ENCODE measurements around the gene SDR39U1. TPM values are rescaled to one million over a fixed set of nuclear protein-coding genes. Genes with fewer than 3 reads are reported as not detected.

The SDR39U1 gene
- total RNA-seq, 2 donors from 2014 or later = 27.6 to 61.8 TPM

DNA sequence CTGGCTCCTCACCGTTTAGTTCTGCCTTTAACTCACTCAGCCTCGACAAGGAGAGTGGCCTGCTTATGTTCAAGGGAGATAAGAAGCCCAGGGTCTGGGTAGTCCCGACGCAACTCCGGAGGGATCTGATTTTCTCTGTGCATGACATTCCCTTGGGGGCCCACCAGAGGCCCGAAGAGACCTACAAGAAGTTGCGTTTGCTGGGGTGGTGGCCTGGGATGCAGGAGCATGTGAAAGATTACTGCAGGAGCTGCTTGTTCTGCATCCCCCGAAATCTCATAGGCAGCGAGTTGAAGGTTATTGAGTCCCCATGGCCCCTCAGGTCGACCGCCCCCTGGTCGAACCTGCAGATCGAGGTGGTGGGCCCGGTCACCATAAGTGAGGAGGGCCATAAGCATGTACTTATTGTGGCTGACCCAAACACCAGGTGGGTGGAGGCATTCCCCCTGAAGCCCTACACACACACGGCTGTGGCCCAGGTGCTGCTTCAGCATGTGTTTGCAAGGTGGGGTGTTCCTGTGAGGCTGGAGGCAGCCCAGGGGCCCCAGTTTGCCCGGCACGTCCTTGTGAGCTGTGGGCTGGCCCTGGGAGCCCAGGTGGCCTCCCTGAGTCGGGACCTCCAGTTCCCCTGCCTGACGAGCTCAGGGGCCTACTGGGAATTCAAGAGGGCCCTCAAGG is 26.2 kb downstream of the SDR39U1 start:
- H3K9me3 ChIP-seq = no peaks in the 10 kb centered on the region
- H3K27ac ChIP-seq = no peak overlapping the region
- ATAC-seq (ENCODE audit: insufficient number of reproducible peaks, low FRiP score, low read depth) (no peak), DNase-seq (ENCODE audit: low spot score) (no peak)
- H3K36me3 ChIP-seq = peaks cover 7% of the 10 kb centered on the region
- H3K27me3 ChIP-seq (replicated peaks; ENCODE audit: insufficient read depth) = no peaks in the 10 kb centered on the region
- peaks cover 0 to 9% of the 10 kb centered on the region in 2 donors for H3K4me1 ChIP-seq (ENCODE audit: control insufficient read depth in 1 of 2, low read depth in 2 of 2)
- no peak overlapping the region for H3K4me3 ChIP-seq
- TF ChIP-seq CTCF (IDR thresholded peaks at IDR 0.05) = no peak

- DNase-seq (ENCODE audit: low spot score) (no peak), ATAC-seq (ENCODE audit: insufficient number of reproducible peaks, low FRiP score, low read depth) (no peak)
- TF ChIP-seq CTCF (IDR thresholded peaks at IDR 0.05) = no peak
- Histone ChIP-seq H3K9me3 (no peaks in the 10 kb centered on the region), H3K36me3 (peaks cover 7% of the 10 kb centered on the region), H3K4me3 (no peak overlapping the region), H3K27ac (no peak overlapping the region), H3K4me1 (ENCODE audit: control insufficient read depth in 1 of 2, low read depth in 2 of 2) (peaks cover 0 to 9% of the 10 kb centered on the region in 2 donors), H3K27me3 (replicated peaks; ENCODE audit: insufficient read depth) (no peaks in the 10 kb centered on the region)
These were observed 26.9 kb downstream of the SDR39U1 start for GRCh38 chr14:24415421-24416253.

GRCh38 chr14:24414732-24415420 is 27.7 kb downstream of the SDR39U1 start:
- Histone ChIP-seq H3K27me3 (replicated peaks; ENCODE audit: insufficient read depth) (no peaks in the 10 kb centered on the region), H3K4me3 (no peak overlapping the region), H3K4me1 (ENCODE audit: control insufficient read depth in 1 of 2, low read depth in 2 of 2) (peaks cover 0 to 9% of the 10 kb centered on the region in 2 donors), H3K36me3 (peaks cover 7% of the 10 kb centered on the region), H3K27ac (no peak overlapping the region), H3K9me3 (no peaks in the 10 kb centered on the region)
- TF ChIP-seq CTCF (IDR thresholded peaks at IDR 0.05) = no peak
- ATAC-seq (ENCODE audit: insufficient number of reproducible peaks, low FRiP score, low read depth) (no peak), DNase-seq (ENCODE audit: low spot score) (no peak)

GRCh38 chr14:24414077-24414476 is 28.5 kb downstream of the SDR39U1 start:
- no peak for TF ChIP-seq CTCF (IDR thresholded peaks at IDR 0.05)
- H3K27me3 ChIP-seq (replicated peaks; ENCODE audit: insufficient read depth) = no peaks in the 10 kb centered on the region
- H3K27ac ChIP-seq = no peak overlapping the region
- peaks cover 7% of the 10 kb centered on the region for H3K36me3 ChIP-seq
- H3K4me1 ChIP-seq (ENCODE audit: control insufficient read depth in 1 of 2, low read depth in 2 of 2) = peaks cover 0 to 8% of the 10 kb centered on the region in 2 donors
- DNase-seq (ENCODE audit: low spot score) (no peak), ATAC-seq (ENCODE audit: insufficient number of reproducible peaks, low FRiP score, low read depth) (no peak)
- H3K9me3 ChIP-seq = no peaks in the 10 kb centered on the region
- no peak overlapping the region for H3K4me3 ChIP-seq
